ENCODE measurements around the gene NRL. TPM values are rescaled to one million over a fixed set of nuclear protein-coding genes. Genes with fewer than 3 reads are reported as not detected.

NRL gene
- total and polyA plus RNA-seq, 9 of the 15 experiments (the other 6 are each of a cell fraction or from before 2014, with no cell fraction given) = 0.07 to 2.7 (median 1.4) TPM; not detected in 1

GRCh38 chr14:24072436-24072835, 42.3 kb downstream of the NRL start (continued):
- TF ChIP-seq, protein P1, sequence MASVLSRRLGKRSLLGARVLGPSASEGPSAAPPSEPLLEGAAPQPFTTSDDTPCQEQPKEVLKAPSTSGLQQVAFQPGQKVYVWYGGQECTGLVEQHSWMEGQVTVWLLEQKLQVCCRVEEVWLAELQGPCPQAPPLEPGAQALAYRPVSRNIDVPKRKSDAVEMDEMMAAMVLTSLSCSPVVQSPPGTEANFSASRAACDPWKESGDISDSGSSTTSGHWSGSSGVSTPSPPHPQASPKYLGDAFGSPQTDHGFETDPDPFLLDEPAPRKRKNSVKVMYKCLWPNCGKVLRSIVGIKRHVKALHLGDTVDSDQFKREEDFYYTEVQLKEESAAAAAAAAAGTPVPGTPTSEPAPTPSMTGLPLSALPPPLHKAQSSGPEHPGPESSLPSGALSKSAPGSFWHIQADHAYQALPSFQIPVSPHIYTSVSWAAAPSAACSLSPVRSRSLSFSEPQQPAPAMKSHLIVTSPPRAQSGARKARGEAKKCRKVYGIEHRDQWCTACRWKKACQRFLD (CRISPR knock-in tag; IDR thresholded peaks at IDR 0.05) = no peak
- TF ChIP-seq, protein P2, sequence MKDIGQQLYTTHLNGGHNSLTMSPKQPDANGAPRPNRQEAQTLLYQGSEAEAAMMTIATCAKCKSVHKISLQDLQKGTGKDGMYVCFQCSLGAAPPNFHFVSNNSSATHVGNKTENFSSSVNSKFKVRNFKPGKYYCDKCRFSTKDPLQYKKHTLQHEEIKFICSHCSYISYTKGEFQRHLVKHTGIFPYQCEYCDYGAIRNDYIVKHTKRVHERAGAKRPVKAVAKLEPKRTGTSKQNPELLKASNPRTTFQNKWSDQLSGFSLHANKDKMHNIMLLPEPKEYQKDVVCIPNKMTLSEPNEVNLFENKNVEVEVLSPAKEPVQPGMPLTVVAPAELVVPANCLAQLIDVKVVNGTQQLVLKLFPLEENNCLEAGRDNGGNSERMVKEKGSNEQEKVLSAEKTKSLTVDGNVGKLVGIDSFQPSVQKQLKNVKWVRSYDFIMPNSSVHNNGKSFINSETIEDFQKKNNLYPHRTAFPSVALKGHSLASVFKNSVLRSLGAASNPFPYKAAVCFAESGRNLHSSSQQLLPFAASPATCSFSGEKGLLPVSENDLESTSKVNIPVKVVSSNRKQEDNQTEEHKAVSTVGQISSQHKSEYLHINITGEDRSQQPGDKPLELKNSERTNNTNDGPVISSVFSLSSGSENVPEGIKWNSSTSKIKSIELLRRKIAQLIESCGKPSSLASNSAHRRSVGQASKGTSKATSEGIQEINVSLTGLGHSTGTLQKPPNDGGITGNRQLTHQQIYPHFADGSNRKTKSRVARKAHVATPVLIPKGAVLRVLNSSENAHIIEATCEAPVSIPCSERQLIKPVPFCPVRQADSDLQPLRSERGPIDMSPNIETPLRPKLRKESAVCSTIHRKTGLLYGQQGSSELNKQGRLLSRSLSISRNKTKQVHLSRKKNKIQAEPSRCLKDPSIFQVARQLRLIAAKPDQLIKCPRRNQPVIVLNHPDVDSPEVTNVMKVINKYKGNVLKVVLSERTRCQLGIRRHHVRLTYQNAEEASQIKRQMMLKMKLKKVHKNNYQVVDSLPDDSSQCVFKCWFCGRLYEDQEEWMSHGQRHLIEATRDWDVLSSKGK (CRISPR knock-in tag; IDR thresholded peaks at IDR 0.05) = no peak
- TF ChIP-seq PTBP1 (IDR thresholded peaks at IDR 0.05; ENCODE audit: low read depth, low read length) = no peak
- no peak for TF ChIP-seq LEF1 (IDR thresholded peaks at IDR 0.05)
- TF ChIP-seq, protein P3, sequence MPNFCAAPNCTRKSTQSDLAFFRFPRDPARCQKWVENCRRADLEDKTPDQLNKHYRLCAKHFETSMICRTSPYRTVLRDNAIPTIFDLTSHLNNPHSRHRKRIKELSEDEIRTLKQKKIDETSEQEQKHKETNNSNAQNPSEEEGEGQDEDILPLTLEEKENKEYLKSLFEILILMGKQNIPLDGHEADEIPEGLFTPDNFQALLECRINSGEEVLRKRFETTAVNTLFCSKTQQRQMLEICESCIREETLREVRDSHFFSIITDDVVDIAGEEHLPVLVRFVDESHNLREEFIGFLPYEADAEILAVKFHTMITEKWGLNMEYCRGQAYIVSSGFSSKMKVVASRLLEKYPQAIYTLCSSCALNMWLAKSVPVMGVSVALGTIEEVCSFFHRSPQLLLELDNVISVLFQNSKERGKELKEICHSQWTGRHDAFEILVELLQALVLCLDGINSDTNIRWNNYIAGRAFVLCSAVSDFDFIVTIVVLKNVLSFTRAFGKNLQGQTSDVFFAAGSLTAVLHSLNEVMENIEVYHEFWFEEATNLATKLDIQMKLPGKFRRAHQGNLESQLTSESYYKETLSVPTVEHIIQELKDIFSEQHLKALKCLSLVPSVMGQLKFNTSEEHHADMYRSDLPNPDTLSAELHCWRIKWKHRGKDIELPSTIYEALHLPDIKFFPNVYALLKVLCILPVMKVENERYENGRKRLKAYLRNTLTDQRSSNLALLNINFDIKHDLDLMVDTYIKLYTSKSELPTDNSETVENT (CRISPR knock-in tag; IDR thresholded peaks at IDR 0.05) = no peak
- TF ChIP-seq NR2F6 (CRISPR knock-in tag; IDR thresholded peaks at IDR 0.05) = no peak
- TF ChIP-seq TAF15 (IDR thresholded peaks at IDR 0.05; ENCODE audit: low read depth, low read length) = no peak
- no peak for TF ChIP-seq TSC22D4 (tag; IDR thresholded peaks at IDR 0.05)
- no peak for TF ChIP-seq KHSRP (IDR thresholded peaks at IDR 0.05)
